Mesenchymal stem cell (in vitro differentiated cells and primary cell): ENCODE data around the gene TLX2.

ENCODE experiments used
- DNase-seq: peaks from one replicate; pipeline ENCODE4 v3.0.0-alpha.2; 2013
- H2AFZ ChIP-seq: one replicate; pipeline ENCODE4 v1.6.1; 2013; ENCODE audit warnings: low read depth, mild to moderate bottlenecking, control low read depth, inconsistent platforms, low read length, moderate library complexity
- H2AK5ac ChIP-seq: 2 replicates; pipeline ENCODE4 v1.6.1; 2013; ENCODE audit warnings: low read length, moderate library complexity, mild to moderate bottlenecking, inconsistent platforms; ENCODE audit not compliant: severe bottlenecking
- H2BK120ac ChIP-seq: one replicate; pipeline ENCODE4 v1.6.1; 2013; ENCODE audit warnings: low read depth, mild to moderate bottlenecking, inconsistent platforms, low read length, moderate library complexity
- H2BK12ac ChIP-seq, 2 experiments: one replicate each; pipeline ENCODE4 v1.6.1; 2013; ENCODE audit warnings: inconsistent platforms in 2 of 2, low read length in 2 of 2, mild to moderate bottlenecking in 2 of 2, moderate library complexity in 2 of 2, control low read depth in 1 of 2
- H2BK15ac ChIP-seq: one replicate; pipeline ENCODE4 v1.6.1; 2013; ENCODE audit warnings: mild to moderate bottlenecking, low read depth, inconsistent platforms; ENCODE audit not compliant: poor library complexity, severe bottlenecking
- H2BK5ac ChIP-seq: 2 replicates; pipeline ENCODE4 v1.6.1; 2013; ENCODE audit warnings: low read depth, mild to moderate bottlenecking, low read length, control low read depth, inconsistent platforms; ENCODE audit not compliant: poor library complexity, severe bottlenecking
- H3K14ac ChIP-seq, 2 experiments: one replicate each; pipeline ENCODE4 v1.6.1; 2013; ENCODE audit warnings: inconsistent platforms in 2 of 2, low read length in 2 of 2, control low read depth in 1 of 2, mild to moderate bottlenecking in 1 of 2, moderate library complexity in 1 of 2
- H3K18ac ChIP-seq, 2 experiments: one replicate each; pipeline ENCODE4 v1.6.1; 2013; ENCODE audit warnings: inconsistent platforms in 2 of 2, low read length in 2 of 2, control low read depth in 1 of 2, low read depth in 1 of 2, mild to moderate bottlenecking in 1 of 2
- H3K23ac ChIP-seq, 2 experiments: one replicate each; pipeline ENCODE4 v1.6.1; 2013; ENCODE audit warnings: inconsistent platforms in 2 of 2, low read length in 2 of 2, mild to moderate bottlenecking in 2 of 2, moderate library complexity in 2 of 2, control low read depth in 1 of 2
- H3K27ac ChIP-seq: 2 replicates; pipeline ENCODE4 v1.5.1; 2013; ENCODE audit warnings: mild to moderate bottlenecking, moderate library complexity, low read length, control low read depth, inconsistent platforms; ENCODE audit not compliant: poor library complexity, severe bottlenecking
- H3K27me3 ChIP-seq, 2 experiments: 2 replicates each; pipeline versions ENCODE4 v1.6.1 to v1.7.0; 2013; ENCODE audit warnings: low read length in 2 of 2, mild to moderate bottlenecking in 2 of 2, moderate library complexity in 2 of 2, control low read depth in 1 of 2, inconsistent platforms in 1 of 2; ENCODE audit not compliant: control insufficient read depth in 1 of 2, insufficient read depth in 1 of 2
- H3K36me3 ChIP-seq, 2 experiments: 2 replicates each; pipeline versions ENCODE4 v1.6.1 to v1.7.0; 2013; ENCODE audit warnings: low read length in 2 of 2, control low read depth in 1 of 2, inconsistent platforms in 1 of 2, low read depth in 1 of 2, mild to moderate bottlenecking in 1 of 2; ENCODE audit not compliant: insufficient read depth in 2 of 2, control insufficient read depth in 1 of 2
- H3K4ac ChIP-seq, 2 experiments: one replicate each; pipeline ENCODE4 v1.6.1; 2013; ENCODE audit warnings: inconsistent platforms in 2 of 2, low read length in 2 of 2, mild to moderate bottlenecking in 2 of 2, moderate library complexity in 2 of 2, control low read depth in 1 of 2, low read depth in 1 of 2
- H3K4me1 ChIP-seq: 2 replicates; pipeline ENCODE4 v1.6.1; 2013; ENCODE audit warnings: low read depth, low read length, control low read depth; ENCODE audit not compliant: control insufficient read depth, insufficient read depth
- H3K4me2 ChIP-seq: 2 replicates; pipeline ENCODE4 v1.6.1; 2013; ENCODE audit warnings: low read length, mild to moderate bottlenecking, inconsistent platforms; ENCODE audit not compliant: poor library complexity, severe bottlenecking
- H3K4me3 ChIP-seq, 2 experiments: 2 replicates each; pipeline versions ENCODE4 v1.5.1 to v1.7.0; 2013; ENCODE audit warnings: low read length in 2 of 2, mild to moderate bottlenecking in 2 of 2, control low read depth in 1 of 2, low read depth in 1 of 2; ENCODE audit not compliant: insufficient read depth in 1 of 2
- H3K79me1 ChIP-seq: replicated peaks from 2 replicates; pipeline ENCODE4 v1.6.1; 2013; ENCODE audit warnings: mild to moderate bottlenecking, control low read depth, low read length, inconsistent platforms; ENCODE audit not compliant: poor library complexity, severe bottlenecking
- H3K9ac ChIP-seq: 2 replicates; pipeline ENCODE4 v1.7.0; 2013; ENCODE audit warnings: mild to moderate bottlenecking, low read length, moderate library complexity
- H3K9me3 ChIP-seq: 2 replicates; pipeline ENCODE4 v1.7.0; 2013; ENCODE audit warnings: mild to moderate bottlenecking, low read length; ENCODE audit not compliant: control insufficient read depth
- H4K8ac ChIP-seq: one replicate; pipeline ENCODE4 v1.6.1; 2013; ENCODE audit warnings: inconsistent platforms, mild to moderate bottlenecking, low read length, moderate library complexity
- H4K91ac ChIP-seq: one replicate; pipeline ENCODE4 v1.6.1; 2013; ENCODE audit warnings: mild to moderate bottlenecking, low read length, inconsistent platforms
- WGBS: methylation state at CpG from one replicate; pipeline ENCODE4 v1.1.7; 2013; ENCODE audit warnings: mixed read lengths; 5-methylcytosine and 5-hydroxymethylcytosine counted together

Gene TLX2

GRCh38 chr2:74542978-74543377, 28.7 kb downstream of the TLX2 start:
- Histone ChIP-seq H2BK15ac (no peak overlapping the region), H3K4me3 (no peak overlapping the region), H2BK120ac (no peak overlapping the region), H3K9me3 (no peaks in the 10 kb centered on the region), H2AFZ (no peak overlapping the region), H4K91ac (no peak overlapping the region), H2BK12ac (no peak overlapping the region), H2AK5ac (no peak overlapping the region), H3K9ac (no peak overlapping the region), H4K8ac (no peak overlapping the region), H3K27ac (no peak overlapping the region), H3K4me2 (no peak overlapping the region), H3K23ac (no peak overlapping the region), H3K4ac (no peak overlapping the region), H3K14ac (no peak overlapping the region), H3K36me3 (no peaks in the 10 kb centered on the region), H2BK5ac (no peak overlapping the region), H3K18ac (no peak overlapping the region), H3K27me3 (peaks cover 0 to 5% of the 10 kb centered on the region in 2 experiments), H3K79me1 (no peaks in the 10 kb centered on the region), H3K4me1 (no peaks in the 10 kb centered on the region)
- 100% methylated on average over 1 of the region's 1 CpG for WGBS
- DNase-seq: no peak

- Histone ChIP-seq H3K18ac (no peak overlapping the region), H4K91ac (no peak overlapping the region), H2AFZ (no peak overlapping the region), H3K27ac (no peak overlapping the region), H3K4me3 (no peak overlapping the region), H3K9me3 (no peaks in the 10 kb centered on the region), H4K8ac (no peak overlapping the region), H2AK5ac (no peak overlapping the region), H3K4me1 (peaks cover 7% of the 10 kb centered on the region), H3K14ac (no peak overlapping the region), H3K9ac (no peak overlapping the region), H3K4ac (no peak overlapping the region), H3K4me2 (no peak overlapping the region), H3K79me1 (peaks cover 7% of the 10 kb centered on the region), H3K27me3 (no peaks in the 10 kb centered on the region), H3K23ac (no peak overlapping the region), H2BK5ac (no peak overlapping the region), H2BK120ac (no peak overlapping the region), H2BK15ac (no peak overlapping the region), H2BK12ac (no peak overlapping the region), H3K36me3 (no peaks in the 10 kb centered on the region)
- no peak for DNase-seq
- 90% methylated on average over 3 of the region's 3 CpGs for WGBS
Observed at GRCh38 chr2:74544634-74545033, 30.4 kb downstream of the TLX2 start.

GRCh38 chr2:74546004-74546403, 31.8 kb downstream of the TLX2 start:
- H2AFZ ChIP-seq: no peak overlapping the region
- peak overlapping the region; percentile 36 for H4K8ac ChIP-seq
- no peak overlapping the region for H3K4me3 ChIP-seq
- H2BK120ac ChIP-seq: no peak overlapping the region
- H3K27ac ChIP-seq: no peak overlapping the region
- DNase-seq: no peak
- no peak overlapping the region for H3K4ac ChIP-seq
- no peak overlapping the region for H3K18ac ChIP-seq
- H3K36me3 ChIP-seq: no peaks in the 10 kb centered on the region
- H3K79me1 ChIP-seq: peaks cover 10% of the 10 kb centered on the region
- H3K9me3 ChIP-seq: no peaks in the 10 kb centered on the region
- peaks cover 10% of the 10 kb centered on the region for H3K4me1 ChIP-seq
- H2AK5ac ChIP-seq: no peak overlapping the region
- peak overlapping the region in 1 of 2 experiments; percentile 31 for H2BK12ac ChIP-seq
- no peak overlapping the region for H4K91ac ChIP-seq
- WGBS: 88% methylated on average over 3 of the region's 3 CpGs
- no peak overlapping the region for H3K23ac ChIP-seq
- no peaks in the 10 kb centered on the region for H3K27me3 ChIP-seq
- H3K14ac ChIP-seq: no peak overlapping the region
- H3K9ac ChIP-seq: no peak overlapping the region
- no peak overlapping the region for H2BK15ac ChIP-seq
- no peak overlapping the region for H3K4me2 ChIP-seq
- H2BK5ac ChIP-seq: no peak overlapping the region

GRCh38 chr2:74548285-74548899, 34.1 kb downstream of the TLX2 start:
- Histone ChIP-seq H3K27me3 (no peaks in the 10 kb centered on the region), H3K4me1 (peaks cover 16% of the 10 kb centered on the region), H3K18ac (no peak overlapping the region), H2BK12ac (no peak overlapping the region), H4K8ac (peak overlapping the region; percentile 55), H3K36me3 (no peaks in the 10 kb centered on the region), H4K91ac (no peak overlapping the region), H3K4me2 (peak overlapping the region; percentile 98), H2BK5ac (no peak overlapping the region), H3K4me3 (peak overlapping the region; percentile 58 to 80), H3K14ac (no peak overlapping the region), H2AFZ (peak overlapping the region; percentile 51), H3K4ac (peak overlapping the region in 1 of 2 experiments; percentile 24), H2AK5ac (no peak overlapping the region), H3K27ac (no peak overlapping the region), H3K9me3 (no peaks in the 10 kb centered on the region), H2BK15ac (no peak overlapping the region), H3K23ac (no peak overlapping the region), H3K79me1 (peaks cover 13% of the 10 kb centered on the region), H2BK120ac (peak overlapping the region; percentile 75), H3K9ac (peak overlapping the region; percentile 82)
- no peak for DNase-seq
- WGBS: 13% methylated on average over 26 of the region's 26 CpGs
